CD14-positive monocyte (primary cell): ENCODE measurements around the gene NLRP12. TPM values are rescaled to one million over a fixed set of nuclear protein-coding genes. Genes with fewer than 3 reads are reported as not detected.

ENCODE experiments used
- DNase-seq, 3 donors: peaks; one replicate each; pipeline ENCODE4 v3.0.0-alpha.2; 2011 to 2022
- H2AFZ ChIP-seq: 2 replicates; pipeline ENCODE4 v1.6.0; 2012; ENCODE audit warnings: mild to moderate bottlenecking, low read depth, low read length, inconsistent platforms; ENCODE audit not compliant: insufficient read depth, poor library complexity, severe bottlenecking
- H3K27ac ChIP-seq, 2 donors: 1 replicate in 1 of 2; 2 replicates in 1 of 2; pipeline ENCODE4 v1.5.1; 2012 to 2013; ENCODE audit warnings: low read length in 2 of 2, control low read depth in 1 of 2, inconsistent platforms in 1 of 2, low read depth in 1 of 2, mild to moderate bottlenecking in 1 of 2
- H3K27me3 ChIP-seq, 2 donors: one replicate each; pipeline versions ENCODE4 v1.6.0 to v1.6.1; 2011 to 2013; ENCODE audit warnings: low read length in 2 of 2; ENCODE audit not compliant: control insufficient read depth in 2 of 2, insufficient read depth in 2 of 2
- H3K36me3 ChIP-seq, 2 donors: replicated peaks in 1 of 2; 1 replicate in 1 of 2; 2 replicates in 1 of 2; pipeline versions ENCODE4 v1.5.1 to v1.6.1; 2012 to 2013; ENCODE audit warnings: low read length in 2 of 2, control low read depth in 1 of 2, inconsistent platforms in 1 of 2, mild to moderate bottlenecking in 1 of 2; ENCODE audit not compliant: insufficient read depth in 2 of 2, control insufficient read depth in 1 of 2
- H3K4me1 ChIP-seq, 2 donors: 1 replicate in 1 of 2; 2 replicates in 1 of 2; pipeline versions ENCODE4 v1.5.1 to v1.6.1; 2012 to 2013; ENCODE audit warnings: low read length in 2 of 2, control low read depth in 1 of 2, inconsistent platforms in 1 of 2, mild to moderate bottlenecking in 1 of 2, moderate library complexity in 1 of 2; ENCODE audit not compliant: insufficient read depth in 2 of 2, control insufficient read depth in 1 of 2
- H3K4me2 ChIP-seq: replicated peaks from 2 replicates; pipeline ENCODE3; 2012; ENCODE audit warnings: low read length, moderate library complexity, mild to moderate bottlenecking; ENCODE audit not compliant: poor library complexity, severe bottlenecking; ENCODE audit errors: extremely low read depth
- H3K4me3 ChIP-seq, 3 experiments: fragments of 200-600 bp in 1 of 3; sonication (generic) in 1 of 3; replicated peaks in 1 of 3; 1 replicate in 2 of 3; 2 replicates in 1 of 3; pipeline ENCODE4 v1.5.1; 2011 to 2013; ENCODE audit warnings: low read length in 3 of 3, mild to moderate bottlenecking in 3 of 3, control low read depth in 2 of 3, low read depth in 2 of 3, inconsistent platforms in 1 of 3, moderate library complexity in 1 of 3
- H3K79me2 ChIP-seq: 2 replicates; pipeline ENCODE4 v1.6.0; 2012; ENCODE audit warnings: mild to moderate bottlenecking, control low read depth, inconsistent platforms, low read length, moderate library complexity; ENCODE audit not compliant: insufficient read depth
- H3K9ac ChIP-seq: 2 replicates; pipeline ENCODE4 v1.6.0; 2017; ENCODE audit warnings: low read length, mild to moderate bottlenecking; ENCODE audit not compliant: insufficient read depth, poor library complexity, severe bottlenecking
- H3K9me3 ChIP-seq, 2 donors: replicated peaks in 1 of 2; 1 replicate in 1 of 2; 2 replicates in 1 of 2; pipeline versions ENCODE4 v1.5.1 to v1.6.1; 2012 to 2013; ENCODE audit warnings: low read length in 2 of 2, control low read depth in 1 of 2; ENCODE audit not compliant: control insufficient read depth in 1 of 2, insufficient read depth in 1 of 2
- H4K20me1 ChIP-seq: 2 replicates; pipeline ENCODE4 v1.6.0; 2012; ENCODE audit warnings: mild to moderate bottlenecking, low read length, control low read depth, moderate library complexity; ENCODE audit not compliant: insufficient read depth
- H3K27ac Mint-ChIP-seq, 7 donors: one replicate each; pipeline ENCODE4 v1.8.0; 2020; ENCODE audit warnings: mild to moderate bottlenecking in 7 of 7, mixed read lengths in 7 of 7, moderate library complexity in 6 of 7, inconsistent platforms in 2 of 7
- H3K27me3 Mint-ChIP-seq, 3 donors: one replicate each; pipeline ENCODE4 v1.8.0; 2021 to 2022; ENCODE audit warnings: low read depth in 3 of 3, mild to moderate bottlenecking in 3 of 3, mixed read lengths in 3 of 3, moderate library complexity in 3 of 3, inconsistent platforms in 1 of 3
- H3K36me3 Mint-ChIP-seq, 2 donors: one replicate each; pipeline ENCODE4 v1.8.0; 2020; ENCODE audit warnings: mixed read lengths in 2 of 2, inconsistent platforms in 1 of 2, mild to moderate bottlenecking in 1 of 2
- H3K4me1 Mint-ChIP-seq: one replicate; pipeline ENCODE4 v1.8.0; 2020; ENCODE audit warnings: mild to moderate bottlenecking, mixed read lengths
- H3K4me3 Mint-ChIP-seq, 2 donors: one replicate each; pipeline ENCODE4 v1.8.0; 2020; ENCODE audit warnings: mild to moderate bottlenecking in 2 of 2, mixed read lengths in 2 of 2, moderate library complexity in 1 of 2
- H3K9me3 Mint-ChIP-seq, 7 donors: one replicate each; pipeline ENCODE4 v1.8.0; 2020 to 2022; ENCODE audit warnings: mixed read lengths in 7 of 7, mild to moderate bottlenecking in 6 of 7, moderate library complexity in 6 of 7, inconsistent platforms in 2 of 7
- CTCF ChIP-seq: fragments of 200-600 bp; IDR thresholded peaks from one replicate; pipeline ENCODE4 v1.8.0; 2022; ENCODE audit warnings: antibody characterized with exemption, mild to moderate bottlenecking
- WGBS: methylation state at CpG from one replicate; pipeline ENCODE4 v1.1.5; 2013; ENCODE audit warnings: missing lambda C conversion rate; ENCODE audit not compliant: insufficient coverage; 5-methylcytosine and 5-hydroxymethylcytosine counted together
- intact Hi-C, 2 donors: fragments of 100-400 bp; cut with micrococcal nuclease; formaldehyde crosslinking; loops; one replicate each; pipeline versions ENCODE4 v1.15.0 to v1.15.1; 2023
- polyA plus RNA-seq, 3 donors: library from polyadenylated mRNA; depleted of rRNA in 1 of 3; unstranded in 2 of 3; stranded (reverse) in 1 of 3; fragments of 300-500 nt in 2 of 3; fragments of >200 nt in 1 of 3; fragmentation: Illumina TruSeq in 2 of 3; gene quantifications; 1 replicate in 2 of 3; 2 replicates in 1 of 3; pipeline ENCODE4 v1.2.3, GENCODE V29; 2012 to 2021

NLRP12 gene
- polyA plus RNA-seq, 3 donors: 40.5 to 64.9 (median 47.0) TPM

GRCh38 chr19:53810891-53811290, 13.2 kb downstream of the NLRP12 start:
- peak overlapping the region in 1 of 7 donors; percentile 46 for H3K27ac Mint-ChIP-seq
- no peak for TF ChIP-seq CTCF
- Histone ChIP-seq H3K9ac (no peak overlapping the region), H3K27ac (no peak overlapping the region), H3K36me3 (peaks cover 71 to 96% of the 10 kb centered on the region in 2 donors), H3K9me3 (no peaks in the 10 kb centered on the region), H3K27me3 (no peaks in the 10 kb centered on the region), H3K79me2 (peaks cover 56% of the 10 kb centered on the region), H3K4me3 (no peak overlapping the region), H3K4me2 (no peak overlapping the region), H3K4me1 (no peaks in the 10 kb centered on the region), H4K20me1 (peaks cover 98% of the 10 kb centered on the region), H2AFZ (no peak overlapping the region)
- no peaks in the 10 kb centered on the region for H3K9me3 Mint-ChIP-seq
- no peak overlapping the region for H3K4me3 Mint-ChIP-seq
- WGBS: 98% methylated on average over 21 of the region's 21 CpGs
- H3K36me3 Mint-ChIP-seq: peaks cover 72 to 98% of the 10 kb centered on the region in 2 donors
- H3K4me1 Mint-ChIP-seq: peaks cover 11% of the 10 kb centered on the region
- intact Hi-C loops: no loop called here
- H3K27me3 Mint-ChIP-seq: no peaks in the 10 kb centered on the region
- no peak for DNase-seq

- TF ChIP-seq CTCF: no peak
- Histone ChIP-seq H3K9me3 (no peaks in the 10 kb centered on the region), H4K20me1 (peaks cover 99% of the 10 kb centered on the region), H3K4me3 (no peak overlapping the region), H2AFZ (no peak overlapping the region), H3K4me1 (no peaks in the 10 kb centered on the region), H3K4me2 (no peak overlapping the region), H3K36me3 (peaks cover 79 to 99% of the 10 kb centered on the region in 2 donors), H3K79me2 (peaks cover 62% of the 10 kb centered on the region), H3K9ac (no peak overlapping the region), H3K27ac (no peak overlapping the region), H3K27me3 (no peaks in the 10 kb centered on the region)
- Mint-ChIP-seq H3K36me3 (peaks cover 74 to 98% of the 10 kb centered on the region in 2 donors), H3K27ac (no peak overlapping the region), H3K4me1 (peaks cover 11% of the 10 kb centered on the region), H3K27me3 (no peaks in the 10 kb centered on the region), H3K9me3 (no peaks in the 10 kb centered on the region), H3K4me3 (no peak overlapping the region)
- WGBS: 87% methylated on average over 7 of the region's 13 CpGs
- intact Hi-C loops: no loop called here
- DNase-seq: no peak
Measured at GRCh38 chr19:53810187-53810546, 13.9 kb downstream of the NLRP12 start.
